ENCODE measurements around the gene BCL2. TPM values are rescaled to one million over a fixed set of nuclear protein-coding genes. Genes with fewer than 3 reads are reported as not detected.
"Not testable (repeated sequence)": the region's sequence is repeated elsewhere in the genome, so short reads cannot be mapped to it uniquely, and the experiment has no call there.

BCL2 gene
- total and polyA plus RNA-seq, 9 of the 15 experiments (the other 6 are each of a cell fraction or from before 2014, with no cell fraction given), result 0.10 to 1.1 (median 0.65) TPM

DNA sequence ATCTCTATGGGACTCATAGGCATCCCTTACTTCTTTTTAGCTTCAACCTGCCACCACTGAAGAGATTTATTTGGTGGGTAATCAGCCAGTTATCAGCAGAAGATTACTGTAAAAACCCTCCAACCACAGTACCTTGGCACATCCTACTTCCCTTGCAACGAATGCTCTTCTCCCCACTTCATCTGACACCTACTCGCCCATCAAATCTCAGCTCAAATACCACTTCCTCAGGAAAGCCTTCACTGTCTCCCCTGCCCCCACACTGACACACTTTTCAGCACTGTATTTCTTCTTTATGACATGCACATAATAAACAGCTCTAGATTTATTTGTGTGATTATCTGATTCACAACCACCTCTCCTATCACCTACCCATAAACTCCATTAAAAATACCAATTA lies 44.4 kb upstream of the BCL2 start:
- in situ Hi-C loops (cut with MboI), result no loop called here
- DNase-seq (ENCODE audit: extremely low read depth in 1 of 4, low spot score in 3 of 4), result no peak

DNA sequence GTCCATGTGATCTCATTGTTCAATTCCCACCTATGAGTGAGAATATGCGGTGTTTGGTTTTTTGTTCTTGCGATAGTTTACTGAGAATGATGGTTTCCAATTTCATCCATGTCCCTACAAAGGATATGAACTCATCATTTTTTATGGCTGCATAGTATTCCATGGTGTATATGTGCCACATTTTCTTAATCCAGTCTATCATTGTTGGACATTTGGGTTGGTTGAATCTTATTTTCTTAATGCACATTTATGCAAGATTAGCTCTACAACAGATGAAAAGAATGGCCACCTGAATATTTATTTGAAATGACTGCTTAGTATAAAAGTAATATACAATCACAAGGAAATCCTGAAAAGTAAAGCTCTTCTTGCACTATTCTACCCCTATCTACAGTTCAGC lies 43.9 kb upstream of the BCL2 start:
- H3K27ac ChIP-seq (ENCODE audit: extremely low read depth, low read depth, low read length); H3K9me3 ChIP-seq (replicated peaks; ENCODE audit: control insufficient read depth, insufficient read depth, low read depth, low read length); H3K9ac ChIP-seq (ENCODE audit: insufficient read depth in 1 of 2, low read depth in 2 of 2, low read length in 2 of 2); BruUV-seq (replicated peaks); H3K9me1 ChIP-seq (ENCODE audit: control insufficient read depth, insufficient read depth, low read length); ATAC-seq; FAIRE-seq; H2AFZ ChIP-seq (ENCODE audit: low read depth, low read length); CTCF ChIA-PET (ENCODE audit: low intra/inter-chr PET ratio); intact Hi-C loops (cut with micrococcal nuclease); H3K4me3 ChIP-seq; DNase-seq (ENCODE audit: extremely low read depth in 1 of 4, low spot score in 3 of 4); H4K20me1 ChIP-seq (replicated peaks; ENCODE audit: control insufficient read depth, insufficient read depth, low read length); H3K27me3 ChIP-seq (ENCODE audit: control insufficient read depth in 2 of 2, insufficient read depth in 2 of 2, low read length in 2 of 2); H3K4me2 ChIP-seq (ENCODE audit: insufficient read depth, low read length); in situ Hi-C loops (cut with MboI): not testable (repeated sequence)
- H3K79me2 ChIP-seq (ENCODE audit: control insufficient read depth, insufficient read depth, low read length), result peaks cover 18% of the 10 kb centered on the region
- peaks cover 24% of the 10 kb centered on the region; the same call in 1 of the 3 replicates for H3K36me3 ChIP-seq (ENCODE audit: control insufficient read depth, insufficient read depth, low read length)
- H3K4me1 ChIP-seq (replicated peaks in 1 of 2; ENCODE audit: control insufficient read depth in 2 of 2, insufficient read depth in 2 of 2, low read length in 2 of 2), result peaks cover 6 to 12% of the 10 kb centered on the region in 2 experiments; a peak in 3 of 5 replicates
- POLR2A ChIA-PET, result interaction anchor here (0.6 kb wide), 1 partner anchor 864 kb away, joined by 3 read pairs; no protein-coding TSS in a partner anchor
- no CpG with 5 or more reads among the region's 2 CpGs for WGBS (ENCODE audit: insufficient coverage, low coverage, missing lambda C conversion rate)

More for the DNA sequence above, 44.4 kb upstream of the BCL2 start:
- no peaks in the 10 kb centered on the region for H4K20me1 ChIP-seq (replicated peaks; ENCODE audit: control insufficient read depth, insufficient read depth, low read length)
- no TSS peak for BruUV-seq (replicated peaks)
- intact Hi-C loops (cut with micrococcal nuclease), result no loop called here
- no peaks in the 10 kb centered on the region for H3K27me3 ChIP-seq (ENCODE audit: control insufficient read depth in 2 of 2, insufficient read depth in 2 of 2, low read length in 2 of 2)
- H3K4me1 ChIP-seq (replicated peaks in 1 of 2; ENCODE audit: control insufficient read depth in 2 of 2, insufficient read depth in 2 of 2, low read length in 2 of 2), result peaks cover 6 to 12% of the 10 kb centered on the region in 2 experiments; a peak in 3 of 5 replicates
- no peaks in the 10 kb centered on the region for H3K9me1 ChIP-seq (ENCODE audit: control insufficient read depth, insufficient read depth, low read length)
- no peak overlapping the region for H3K9ac ChIP-seq (ENCODE audit: insufficient read depth in 1 of 2, low read depth in 2 of 2, low read length in 2 of 2)
- H3K27ac ChIP-seq (ENCODE audit: extremely low read depth, low read depth, low read length), result no peak overlapping the region
- no peak overlapping the region for H3K4me3 ChIP-seq
- POLR2A ChIA-PET, result interaction anchor here (0.6 kb wide), 1 partner anchor 864 kb away, joined by 3 read pairs; no protein-coding TSS in a partner anchor
- no peak overlapping the region for H2AFZ ChIP-seq (ENCODE audit: low read depth, low read length)
- FAIRE-seq, result no peak
- TF ChIP-seq TAF9B (IDR thresholded peaks at IDR 0.05; ENCODE audit: partially characterized antibody) (no peak), POLR2A (conservative IDR thresholded peaks at IDR 0.05) (no peak), CBFA2T3 (IDR thresholded peaks at IDR 0.05) (no peak)
- H3K9me3 ChIP-seq (replicated peaks; ENCODE audit: control insufficient read depth, insufficient read depth, low read depth, low read length), result no peaks in the 10 kb centered on the region
- whole genome bisulfite sequencing (ENCODE audit: insufficient coverage, low coverage, missing lambda C conversion rate), result 89% methylated on average over 2 of the region's 2 CpGs
- peaks cover 24% of the 10 kb centered on the region; the same call in 1 of the 3 replicates for H3K36me3 ChIP-seq (ENCODE audit: control insufficient read depth, insufficient read depth, low read length)
- peaks cover 18% of the 10 kb centered on the region for H3K79me2 ChIP-seq (ENCODE audit: control insufficient read depth, insufficient read depth, low read length)
- no peak overlapping the region for H3K4me2 ChIP-seq (ENCODE audit: insufficient read depth, low read length)
- ATAC-seq, result no peak
- CTCF ChIA-PET (ENCODE audit: low intra/inter-chr PET ratio), result no interaction called here

Measured in K562 (cell line).